ENCODE measurements around the gene HACD3.
"Not testable (repeated sequence)": the region's sequence is repeated elsewhere in the genome, so short reads cannot be mapped to it uniquely, and the experiment has no call there.

The HACD3 gene

GRCh38 chr15:65603559-65603958, 73.3 kb downstream of the HACD3 start:
- DNase-seq, result no peak

- peak; percentile 96 for DNase-seq
These were observed 80.8 kb downstream of the HACD3 start, which contains the start of gene INTS14 for GRCh38 chr15:65610871-65611718. INTS14 (minus strand) TSS chr15:65611131; CDS start chr15:65607380, 3,751 bp downstream.

- no peak for DNase-seq
These were observed 81.8 kb downstream of the HACD3 start for GRCh38 chr15:65611888-65612615.

- no peak for DNase-seq
These were observed 82.3 kb downstream of the HACD3 start for GRCh38 chr15:65612616-65612946.

- DNase-seq, result no peak
These were observed 82.9 kb downstream of the HACD3 start for GRCh38 chr15:65612949-65613744.

GRCh38 chr15:65615887-65616286, 85.6 kb downstream of the HACD3 start:
- not testable (repeated sequence) for DNase-seq

- no peak for DNase-seq
These were observed 88.4 kb downstream of the HACD3 start for GRCh38 chr15:65618560-65619109.

GRCh38 chr15:65619626-65620290, 89.5 kb downstream of the HACD3 start:
- peak; percentile 59 for DNase-seq

- DNase-seq, result no peak
These were observed 90.6 kb downstream of the HACD3 start for GRCh38 chr15:65620833-65621232.

- no peak for DNase-seq
These were observed 91.4 kb downstream of the HACD3 start, which contains the start of gene SLC24A1 for GRCh38 chr15:65621638-65622037. SLC24A1 (plus strand) TSS chr15:65621938; CDS start chr15:65624081, 2,143 bp downstream.

GRCh38 chr15:65623103-65623502, 92.8 kb downstream of the HACD3 start:
- DNase-seq, result no peak

GRCh38 chr15:65626856-65627255, 96.6 kb downstream of the HACD3 start:
- DNase-seq, result no peak
